Colonic mucosa (tissue), 4 donors: ENCODE measurements around the gene B4GALT4. TPM values are rescaled to one million over a fixed set of nuclear protein-coding genes. Genes with fewer than 3 reads are reported as not detected.

ENCODE experiments used
- DNase-seq: peaks from one replicate; pipeline ENCODE4 v3.0.0-alpha.2; 2020
- H3K27ac ChIP-seq: fragments of 200-600 bp; one replicate; pipeline ENCODE4 v1.8.0; 2021
- H3K27me3 ChIP-seq: fragments of 200-600 bp; one replicate; pipeline ENCODE4 v1.8.0; 2021
- H3K36me3 ChIP-seq: fragments of 200-600 bp; one replicate; pipeline ENCODE4 v1.8.0; 2021
- H3K4me1 ChIP-seq: fragments of 200-600 bp; one replicate; pipeline ENCODE4 v1.8.0; 2021; ENCODE audit warnings: mild to moderate bottlenecking
- H3K4me3 ChIP-seq: fragments of 200-600 bp; one replicate; pipeline ENCODE4 v1.8.0; 2021
- H3K9ac ChIP-seq, 2 donors: one replicate each; pipeline ENCODE4 v1.7.0; 2013; ENCODE audit warnings: control low read depth in 2 of 2, low read depth in 2 of 2, low read length in 2 of 2
- H3K9me3 ChIP-seq: fragments of 200-600 bp; one replicate; pipeline ENCODE4 v1.8.0; 2021
- intact Hi-C: fragments of 100-400 bp; cut with DNase I; formaldehyde crosslinking; loops from one replicate; pipeline ENCODE4 v1.14.1; 2022
- total RNA-seq, 2 donors: library from RNA; stranded (reverse); fragmentation: NEBNext Ultra II Directional in 1 of 2; extraction: Animal tissue kit (Norgen Biotek cat#: 25700) in 1 of 2; gene quantifications; one replicate each; pipeline ENCODE4 v1.2.1, GENCODE V29; 2021
- TF ChIP-seq, protein P1 (sequence below): fragments of 200-600 bp; IDR thresholded peaks from one replicate; pipeline ENCODE4 v1.8.0; 2022; ENCODE audit warnings: antibody characterized with exemption, mild to moderate bottlenecking
- donor health status: healthy.
- donor health status: DM: no; HTN: no; CAD: no.
- donor health status: DM: no; HTN: no; CAD: no.

Gene B4GALT4
- total RNA-seq, 2 donors from 2014 or later: 43.1 to 54.5 TPM

DNA sequence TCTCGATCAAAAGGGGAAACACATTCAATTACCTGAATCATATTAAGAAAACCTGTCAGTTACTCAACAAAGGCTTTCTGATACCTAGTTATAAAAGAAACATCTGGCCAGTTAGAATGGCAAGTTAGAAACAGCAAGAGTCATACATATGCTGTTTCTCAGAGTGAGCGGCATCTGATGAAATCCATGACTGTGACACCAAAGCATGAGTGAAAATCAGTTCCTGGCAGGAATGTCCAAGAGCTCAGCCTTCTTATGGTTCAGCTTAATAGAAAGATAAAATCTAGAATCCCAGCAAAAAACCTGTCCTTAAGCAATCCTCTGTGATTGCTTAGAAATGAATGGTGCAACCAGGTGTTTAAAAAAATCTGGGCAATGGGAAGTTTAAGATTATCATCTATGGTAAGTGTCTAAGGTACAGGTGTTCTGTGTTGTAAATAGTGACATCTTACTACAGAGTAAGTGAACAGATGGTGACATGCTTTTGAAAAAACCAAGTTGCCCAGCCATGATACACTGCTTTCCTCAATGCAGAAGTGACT is 18.8 kb downstream of the B4GALT4 start:
- H3K4me3 ChIP-seq: no peak overlapping the region
- DNase-seq: no peak
- peak overlapping the region; percentile 23 for H3K27ac ChIP-seq
- no peaks in the 10 kb centered on the region for H3K9me3 ChIP-seq
- no peaks in the 10 kb centered on the region for H3K36me3 ChIP-seq
- TF ChIP-seq, protein P1, sequence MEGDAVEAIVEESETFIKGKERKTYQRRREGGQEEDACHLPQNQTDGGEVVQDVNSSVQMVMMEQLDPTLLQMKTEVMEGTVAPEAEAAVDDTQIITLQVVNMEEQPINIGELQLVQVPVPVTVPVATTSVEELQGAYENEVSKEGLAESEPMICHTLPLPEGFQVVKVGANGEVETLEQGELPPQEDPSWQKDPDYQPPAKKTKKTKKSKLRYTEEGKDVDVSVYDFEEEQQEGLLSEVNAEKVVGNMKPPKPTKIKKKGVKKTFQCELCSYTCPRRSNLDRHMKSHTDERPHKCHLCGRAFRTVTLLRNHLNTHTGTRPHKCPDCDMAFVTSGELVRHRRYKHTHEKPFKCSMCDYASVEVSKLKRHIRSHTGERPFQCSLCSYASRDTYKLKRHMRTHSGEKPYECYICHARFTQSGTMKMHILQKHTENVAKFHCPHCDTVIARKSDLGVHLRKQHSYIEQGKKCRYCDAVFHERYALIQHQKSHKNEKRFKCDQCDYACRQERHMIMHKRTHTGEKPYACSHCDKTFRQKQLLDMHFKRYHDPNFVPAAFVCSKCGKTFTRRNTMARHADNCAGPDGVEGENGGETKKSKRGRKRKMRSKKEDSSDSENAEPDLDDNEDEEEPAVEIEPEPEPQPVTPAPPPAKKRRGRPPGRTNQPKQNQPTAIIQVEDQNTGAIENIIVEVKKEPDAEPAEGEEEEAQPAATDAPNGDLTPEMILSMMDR: no peak
- no peaks in the 10 kb centered on the region for H3K4me1 ChIP-seq
- no peak overlapping the region for H3K9ac ChIP-seq
- H3K27me3 ChIP-seq: no peaks in the 10 kb centered on the region
- intact Hi-C loops: no loop called here

DNA sequence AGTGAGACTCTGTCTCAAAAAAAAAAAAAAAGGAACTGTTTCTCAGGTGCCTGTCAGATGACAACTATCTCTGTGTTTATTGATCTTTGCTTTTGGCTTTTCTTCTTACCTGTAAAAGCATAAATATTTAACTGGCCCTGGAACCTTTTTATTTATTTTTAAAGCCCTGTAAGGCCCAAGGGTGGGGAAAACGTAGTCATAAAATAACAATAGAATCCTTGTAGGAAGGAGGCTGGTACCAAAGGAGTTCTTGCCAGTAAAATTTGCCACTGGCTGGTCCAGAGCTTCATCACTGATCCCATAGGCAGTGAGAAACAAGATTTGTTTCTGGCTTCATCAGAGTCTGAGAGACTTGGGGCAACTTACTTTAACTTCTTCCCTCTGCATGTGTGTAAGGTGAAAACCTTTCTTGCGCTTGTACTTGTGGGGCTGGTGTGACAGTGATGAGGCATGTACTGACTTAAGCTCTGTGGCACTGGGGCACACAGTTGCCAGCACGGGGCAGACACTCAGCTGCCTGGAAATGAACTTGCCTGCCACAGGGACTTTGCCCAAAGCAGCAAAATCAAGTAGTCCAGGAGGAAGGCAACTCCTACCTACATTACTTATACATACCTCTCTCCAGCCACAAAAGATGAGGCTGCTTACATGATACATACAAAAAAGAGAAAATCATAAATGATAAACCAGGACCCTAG is 19.6 kb downstream of the B4GALT4 start:
- intact Hi-C loops: no loop called here
- Histone ChIP-seq H3K9me3 (no peaks in the 10 kb centered on the region), H3K36me3 (no peaks in the 10 kb centered on the region), H3K27me3 (no peaks in the 10 kb centered on the region), H3K9ac (no peak overlapping the region), H3K4me3 (no peak overlapping the region), H3K4me1 (no peaks in the 10 kb centered on the region), H3K27ac (peak overlapping the region; percentile 23)
- DNase-seq: no peak
- TF ChIP-seq, protein P1: no peak

DNA sequence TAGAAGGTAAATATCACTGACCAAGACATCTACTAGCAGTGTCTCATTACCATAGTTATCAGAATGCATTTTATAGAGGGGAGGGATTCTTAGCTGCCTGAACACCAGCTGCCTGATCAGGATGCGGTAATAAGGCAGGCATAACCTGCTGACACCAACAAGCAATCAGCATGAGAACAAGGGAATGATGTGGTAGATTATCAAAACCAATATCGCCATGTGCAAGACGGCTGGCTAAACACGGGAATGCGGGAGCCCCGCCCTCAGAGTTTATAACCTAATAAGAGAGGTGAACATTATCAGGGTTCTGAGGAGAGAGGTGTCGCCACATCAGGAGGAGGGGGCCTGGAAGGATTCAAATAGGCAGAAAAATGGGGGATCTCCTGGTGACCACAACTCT is 20.5 kb downstream of the B4GALT4 start:
- TF ChIP-seq, protein P1: no peak
- Histone ChIP-seq H3K9me3 (no peaks in the 10 kb centered on the region), H3K9ac (no peak overlapping the region), H3K27ac (peak overlapping the region; percentile 23), H3K36me3 (no peaks in the 10 kb centered on the region), H3K4me3 (no peak overlapping the region), H3K4me1 (no peaks in the 10 kb centered on the region), H3K27me3 (no peaks in the 10 kb centered on the region)
- intact Hi-C loops: no loop called here
- no peak for DNase-seq

DNA sequence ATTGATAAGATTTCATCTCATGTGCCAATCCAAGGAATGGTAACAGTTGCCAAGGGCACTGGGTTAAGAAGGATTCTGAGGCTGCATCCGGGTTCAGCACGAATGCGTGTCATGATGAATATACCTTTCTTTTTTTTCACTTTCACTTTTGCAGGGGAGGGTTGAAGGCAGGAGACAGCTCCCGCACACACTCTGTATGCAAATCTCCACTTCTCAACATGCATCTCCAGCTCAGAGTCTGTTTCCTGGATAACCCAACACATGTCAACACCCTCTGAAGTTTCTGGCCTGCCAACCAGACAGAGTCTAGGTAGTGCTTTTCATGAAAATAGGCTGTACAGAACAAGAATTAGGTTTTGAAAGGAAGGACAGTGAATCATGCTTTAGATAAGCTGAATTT is 21.6 kb downstream of the B4GALT4 start:
- H3K9ac ChIP-seq: no peak overlapping the region
- no peaks in the 10 kb centered on the region for H3K36me3 ChIP-seq
- H3K27me3 ChIP-seq: no peaks in the 10 kb centered on the region
- no peak overlapping the region for H3K4me3 ChIP-seq
- DNase-seq: no peak
- no peaks in the 10 kb centered on the region for H3K4me1 ChIP-seq
- no peaks in the 10 kb centered on the region for H3K9me3 ChIP-seq
- H3K27ac ChIP-seq: no peak overlapping the region
- TF ChIP-seq, protein P1: no peak
- intact Hi-C loops: no loop called here

DNA sequence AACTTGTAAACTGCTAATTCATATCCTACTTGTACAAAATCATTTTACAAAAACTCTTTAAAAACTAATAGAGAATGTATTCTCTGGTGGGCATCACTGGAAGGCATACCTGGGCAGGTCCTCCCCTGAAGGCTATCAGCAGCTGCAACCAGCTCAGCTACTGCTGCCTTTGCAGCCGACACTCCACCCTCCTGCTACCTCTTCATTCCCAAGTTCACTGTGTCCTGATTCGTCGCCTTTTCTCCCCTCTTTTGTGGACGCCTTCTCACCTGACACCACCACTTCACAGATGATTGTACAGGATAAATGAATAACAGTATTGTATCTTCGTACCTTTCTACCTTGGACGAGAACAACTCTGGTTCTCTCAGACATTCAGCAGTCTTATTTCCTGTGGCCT is 28.9 kb downstream of the B4GALT4 start:
- H3K36me3 ChIP-seq: no peaks in the 10 kb centered on the region
- no peak for DNase-seq

More for the DNA sequence above, 28.9 kb downstream of the B4GALT4 start:
- Histone ChIP-seq H3K4me1 (no peaks in the 10 kb centered on the region), H3K27ac (peak overlapping the region; percentile 10), H3K9me3 (no peaks in the 10 kb centered on the region), H3K4me3 (no peak overlapping the region), H3K9ac (no peak overlapping the region), H3K27me3 (no peaks in the 10 kb centered on the region)
- intact Hi-C loops: no loop called here
- TF ChIP-seq, protein P1: no peak
